Smooth muscle cell of the umbilical artery (primary cell): ENCODE results near the gene R3HDML. TPM values are rescaled to one million over a fixed set of nuclear protein-coding genes. Genes with fewer than 3 reads are reported as not detected.

Experiments
- total RNA-seq: library from RNA; depleted of rRNA; stranded (reverse); fragments of >200 nt; gene quantifications from 2 replicates; pipeline ENCODE4 v1.2.3, GENCODE V29; 2014

Gene R3HDML
- total RNA-seq, result not detected in 2 replicates

GRCh38 chr20:44336725-44337380 lies at the start of gene R3HDML:
Gene R3HDML (plus strand): TSS chr20:44337043. CDS start chr20:44337158, 115 bp downstream.

GRCh38 chr20:44310664-44311639 lies 25.9 kb upstream of the R3HDML start, which contains the start of gene FITM2:
Gene FITM2 (minus strand): TSS chr20:44311202. CDS start chr20:44311148, 54 bp downstream.

GRCh38 chr20:44355498-44356352 lies 18.9 kb downstream of the R3HDML start, which contains the start of gene HNF4A:
Gene HNF4A (plus strand): TSS chr20:44355699. CDS start chr20:44355805, 106 bp downstream.

Other genes with a start within 250 kb of the R3HDML start
- gene JPH2, start 149.9 kb upstream of the R3HDML start, total RNA-seq, result 2.0 and 10.4 TPM in 2 replicates
- 29.3 and 40.1 TPM in 2 replicates for gene OSER1, start 126.3 kb upstream of the R3HDML start, total RNA-seq
- gene GDAP1L1, start 89.7 kb upstream of the R3HDML start, total RNA-seq, result not detected in 2 replicates
- 6.5 and 9.6 TPM in 2 replicates for gene FITM2, start 25.8 kb upstream of the R3HDML start, total RNA-seq
- gene HNF4A, start 18.7 kb downstream of the R3HDML start, total RNA-seq, result not detected in 2 replicates
- 10.1 and 18.0 TPM in 2 replicates for gene TTPAL, start 138.8 kb downstream of the R3HDML start, total RNA-seq
- 74.9 and 90.9 TPM in 2 replicates for gene SERINC3, start 185.0 kb downstream of the R3HDML start, total RNA-seq
- 19.1 and 24.6 TPM in 2 replicates for gene PKIG, start 245.5 kb downstream of the R3HDML start, total RNA-seq